AG09309 (cell line): ENCODE measurements around the gene TRPV6.

Source experiments
- DNase-seq: peaks from one replicate; pipeline ENCODE4 v3.0.0-alpha.2; 2010; ENCODE audit warnings: low read depth
- H3K4me3 ChIP-seq: 2 replicates; pipeline ENCODE4 v1.5.1; 2011; ENCODE audit warnings: mild to moderate bottlenecking, low read depth, low read length, moderate library complexity; ENCODE audit not compliant: control insufficient read depth
- TF ChIP-seq, protein P1 (sequence below): IDR thresholded peaks from 2 replicates; pipeline ENCODE4 v1.5.1; 2011; ENCODE audit warnings: mild to moderate bottlenecking, low read depth, low read length, inconsistent platforms; ENCODE audit not compliant: insufficient read depth, control insufficient read depth; ENCODE audit errors: missing control alignments

The TRPV6 gene

DNA sequence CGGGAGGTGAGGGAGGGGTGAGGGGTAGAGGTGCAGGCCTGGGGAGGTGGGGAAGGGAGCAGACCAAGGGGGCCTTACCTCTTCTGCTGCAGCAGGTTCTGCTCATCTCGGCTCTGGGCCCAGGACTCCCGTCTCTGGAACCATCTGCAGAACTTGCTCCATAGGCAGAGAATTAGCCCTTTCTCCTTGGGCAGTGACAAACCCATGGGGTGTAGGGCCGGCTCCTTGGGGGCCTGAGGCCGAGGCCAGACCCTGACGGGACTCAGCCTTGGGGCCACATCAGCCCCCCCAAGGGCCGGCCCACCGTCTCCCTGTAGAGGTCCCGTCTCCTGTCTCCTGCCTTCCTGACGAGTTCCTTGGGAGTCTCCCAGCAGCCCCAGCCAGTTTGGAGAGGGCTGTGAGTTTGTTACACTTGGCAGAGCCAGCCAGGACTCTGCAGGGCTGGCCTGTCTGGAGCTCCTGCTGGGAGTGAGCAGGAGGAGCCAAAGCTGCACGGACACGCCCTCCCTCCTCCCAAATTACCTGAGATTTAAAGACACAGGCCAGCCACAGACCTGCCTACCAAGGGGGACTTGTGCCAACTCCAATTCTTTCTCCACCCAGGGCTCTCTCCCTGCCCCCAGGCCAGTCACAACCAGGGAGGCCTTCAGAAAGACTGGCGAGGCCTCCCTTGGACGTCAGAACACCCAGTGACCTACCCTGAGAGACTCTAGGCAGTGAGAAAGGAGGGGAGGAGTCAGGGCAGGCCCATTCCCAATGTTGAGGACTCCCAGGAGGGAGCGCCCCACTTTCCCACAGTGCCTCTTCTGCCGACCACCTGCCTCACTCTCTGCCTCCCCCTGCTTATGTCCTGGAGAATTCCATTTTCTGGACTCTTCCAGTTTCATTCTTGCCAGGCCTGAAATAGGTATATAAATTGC lies at the start of gene TRPV6:
Gene TRPV6, minus strand, starts transcription at position 435 of the 920 bp plus-strand sequence.
- no peak for DNase-seq
- H3K4me3 ChIP-seq, result no peak within 1 kb of the TSS
- TF ChIP-seq, protein P1, sequence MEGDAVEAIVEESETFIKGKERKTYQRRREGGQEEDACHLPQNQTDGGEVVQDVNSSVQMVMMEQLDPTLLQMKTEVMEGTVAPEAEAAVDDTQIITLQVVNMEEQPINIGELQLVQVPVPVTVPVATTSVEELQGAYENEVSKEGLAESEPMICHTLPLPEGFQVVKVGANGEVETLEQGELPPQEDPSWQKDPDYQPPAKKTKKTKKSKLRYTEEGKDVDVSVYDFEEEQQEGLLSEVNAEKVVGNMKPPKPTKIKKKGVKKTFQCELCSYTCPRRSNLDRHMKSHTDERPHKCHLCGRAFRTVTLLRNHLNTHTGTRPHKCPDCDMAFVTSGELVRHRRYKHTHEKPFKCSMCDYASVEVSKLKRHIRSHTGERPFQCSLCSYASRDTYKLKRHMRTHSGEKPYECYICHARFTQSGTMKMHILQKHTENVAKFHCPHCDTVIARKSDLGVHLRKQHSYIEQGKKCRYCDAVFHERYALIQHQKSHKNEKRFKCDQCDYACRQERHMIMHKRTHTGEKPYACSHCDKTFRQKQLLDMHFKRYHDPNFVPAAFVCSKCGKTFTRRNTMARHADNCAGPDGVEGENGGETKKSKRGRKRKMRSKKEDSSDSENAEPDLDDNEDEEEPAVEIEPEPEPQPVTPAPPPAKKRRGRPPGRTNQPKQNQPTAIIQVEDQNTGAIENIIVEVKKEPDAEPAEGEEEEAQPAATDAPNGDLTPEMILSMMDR, result no peak

DNA sequence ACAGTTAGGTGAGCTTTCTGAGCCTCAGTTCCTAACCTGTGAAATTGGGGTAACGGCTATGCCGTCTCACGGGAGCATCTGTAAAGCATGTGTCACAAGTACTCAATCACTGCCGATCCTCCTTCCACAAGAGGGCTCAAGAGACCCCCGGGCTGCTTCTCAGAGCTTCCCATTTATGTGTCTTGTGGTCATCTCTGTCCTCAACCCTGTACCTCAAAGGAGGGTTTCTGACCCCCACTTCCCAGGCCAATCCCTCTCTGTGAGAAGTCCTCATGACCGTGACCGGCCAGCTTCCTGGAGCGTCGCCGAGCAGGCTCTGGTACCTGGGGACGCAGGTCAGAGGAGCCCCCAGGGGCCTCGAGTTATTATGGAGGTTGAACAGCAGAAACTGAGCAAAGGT lies 48.5 kb upstream of the TRPV6 start:
- TF ChIP-seq, protein P1, result no peak
- no peak overlapping the region for H3K4me3 ChIP-seq
- DNase-seq, result no peak

DNA sequence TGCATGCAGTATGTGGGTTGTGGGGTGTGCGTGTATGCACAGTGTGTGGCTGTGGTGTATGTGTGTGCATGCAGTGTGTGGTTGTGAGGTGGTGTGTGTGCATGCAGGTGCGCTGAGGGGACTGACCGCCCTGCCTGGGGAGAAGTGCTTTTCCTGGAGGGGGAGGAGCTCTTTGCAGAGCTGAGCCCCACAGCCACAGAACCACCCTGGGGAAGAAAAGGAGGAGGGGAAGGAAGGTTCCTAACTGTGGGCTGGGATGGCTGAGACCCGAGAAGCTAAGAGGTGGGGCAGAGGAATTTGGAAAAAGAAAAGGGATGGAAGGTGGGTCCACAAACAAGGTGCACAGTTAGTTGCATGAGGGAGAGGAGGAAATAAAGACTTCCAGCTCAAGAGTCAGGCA lies 48.1 kb upstream of the TRPV6 start, which contains the start of gene TRPV5:
Gene TRPV5, minus strand, starts transcription at position 123 of the 400 bp plus-strand sequence. CDS start 287 bp downstream, outside the sequence.
- H3K4me3 ChIP-seq, result no peak within 1 kb of the TSS
- TF ChIP-seq, protein P1, result no peak
- DNase-seq, result no peak

DNA sequence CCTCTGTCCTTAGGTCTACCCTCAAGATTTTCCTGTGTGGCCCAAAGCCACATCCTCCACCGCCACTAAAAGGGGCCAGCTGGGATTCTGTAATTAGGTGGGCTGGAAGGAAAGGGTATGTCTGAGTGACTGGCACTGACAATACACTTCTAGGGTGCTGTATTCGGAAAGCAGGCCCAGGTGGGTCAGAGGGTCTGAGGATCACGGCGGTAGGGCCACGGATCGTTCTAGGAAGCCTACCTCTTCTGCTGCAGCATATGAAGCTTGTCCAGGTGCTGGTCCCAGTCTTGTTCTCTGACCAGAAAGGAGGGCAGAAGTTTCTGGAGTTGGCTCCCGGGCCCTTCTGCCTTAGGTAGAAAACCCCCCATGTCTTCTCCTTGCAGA lies 47.5 kb upstream of the TRPV6 start:
- TF ChIP-seq, protein P1, result no peak
- DNase-seq, result no peak

DNA sequence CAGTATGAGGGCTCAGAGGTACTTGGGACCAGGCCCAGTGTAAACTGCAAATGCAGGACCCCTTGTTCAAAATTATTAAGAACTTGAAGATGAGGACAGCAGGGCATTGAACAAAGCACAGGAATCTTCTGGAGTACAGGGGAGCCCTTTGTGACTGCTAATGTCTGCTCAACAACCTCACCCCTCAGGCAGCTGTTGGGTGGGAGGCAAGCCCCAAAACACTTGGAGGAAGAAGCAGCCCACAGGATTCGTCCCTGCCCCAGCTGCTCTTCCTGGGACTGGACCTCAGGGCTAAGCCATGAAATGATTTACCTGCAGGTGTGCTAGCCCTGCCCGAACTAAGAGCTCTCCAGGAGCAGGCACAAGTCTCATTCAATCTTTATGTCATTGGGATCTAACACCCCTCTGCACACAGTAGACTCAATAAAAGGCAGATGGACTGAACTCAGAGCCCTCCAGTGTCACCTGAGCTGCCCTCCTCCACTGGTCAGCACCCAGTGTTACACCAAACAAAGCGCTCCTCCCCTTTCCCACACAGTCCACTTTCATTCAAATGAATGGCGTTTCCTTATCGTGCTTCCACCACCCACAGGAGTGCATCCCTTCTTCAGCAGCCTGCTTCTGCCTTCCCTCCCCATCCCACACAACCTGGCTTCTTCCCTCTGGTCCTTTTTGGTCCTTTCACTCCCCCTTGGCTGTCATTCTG lies 47.0 kb upstream of the TRPV6 start:
- DNase-seq, result no peak
- TF ChIP-seq, protein P1, result no peak
- no peak overlapping the region for H3K4me3 ChIP-seq

More for the DNA sequence above, 47.5 kb upstream of the TRPV6 start:
- no peak overlapping the region for H3K4me3 ChIP-seq

DNA sequence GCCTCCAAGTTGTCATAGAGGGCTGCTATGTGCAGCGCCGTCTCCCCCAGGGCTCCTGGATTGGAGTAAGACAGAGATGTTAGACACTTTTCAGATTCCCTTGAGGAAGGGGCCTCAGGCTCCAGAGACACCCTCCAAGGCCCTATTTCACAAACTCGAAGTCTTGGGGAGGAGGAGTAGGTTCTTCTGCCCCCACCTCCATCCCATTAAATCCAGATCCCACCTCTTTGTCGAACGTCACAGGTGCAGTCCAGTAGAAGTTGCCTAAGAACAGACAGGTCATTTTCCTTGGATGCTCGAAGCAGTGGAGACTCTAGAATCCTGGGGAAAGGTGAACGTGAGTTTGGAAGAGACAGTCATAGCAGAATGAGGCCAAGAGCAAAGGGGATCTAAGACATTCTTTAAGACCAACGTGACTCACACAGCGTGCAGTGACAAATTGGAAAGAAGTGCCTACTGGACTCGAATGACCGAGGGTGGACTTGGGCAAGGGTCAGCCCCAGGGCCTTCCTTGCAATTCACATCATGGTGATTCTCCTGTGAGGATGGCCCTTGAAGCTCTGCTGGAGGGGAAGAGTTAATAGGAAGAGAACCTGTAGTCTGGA lies 44.7 kb upstream of the TRPV6 start:
- no peak overlapping the region for H3K4me3 ChIP-seq
- no peak for DNase-seq
- TF ChIP-seq, protein P1, result no peak
